SK-N-DZ (cell line): ENCODE measurements around the gene DNAH3.

ENCODE experiments used
- DNase-seq: peaks from one replicate; pipeline ENCODE4 v3.0.0-alpha.2; 2015; ENCODE audit warnings: low spot score

The DNAH3 gene

GRCh38 chr16:20904507-20905081 is 246.1 kb downstream of the DNAH3 start:
- no peak for DNase-seq

- DNase-seq = no peak
Observed at GRCh38 chr16:20903899-20904506, 246.6 kb downstream of the DNAH3 start.

- DNase-seq = no peak
Observed at GRCh38 chr16:20903116-20903898, 247.3 kb downstream of the DNAH3 start.

- no peak for DNase-seq
Observed at GRCh38 chr16:20902426-20902825, 248.2 kb downstream of the DNAH3 start.

GRCh38 chr16:20901436-20902112 is 249.1 kb downstream of the DNAH3 start:
- DNase-seq = peak; percentile 77

GRCh38 chr16:20901068-20901435 is 249.6 kb downstream of the DNAH3 start:
- DNase-seq = no peak

GRCh38 chr16:20900299-20901067 is 250.2 kb downstream of the DNAH3 start, which contains the start of the genes DCUN1D3 and LYRM1:
DCUN1D3 (minus strand) TSS chr16:20900358; CDS start chr16:20862538, 37,820 bp downstream.
LYRM1 (plus strand) TSS chr16:20900771; CDS start chr16:20915556, 14,785 bp downstream.
- peak; percentile 99 for DNase-seq

- DNase-seq = no peak
Observed at GRCh38 chr16:20899477-20900298, 251.0 kb downstream of the DNAH3 start.

- DNase-seq = no peak
Observed at GRCh38 chr16:20899071-20899470, 251.6 kb downstream of the DNAH3 start.

GRCh38 chr16:20897922-20898321 is 252.7 kb downstream of the DNAH3 start:
- DNase-seq = no peak

- no peak for DNase-seq
Observed at GRCh38 chr16:20897253-20897897, 253.3 kb downstream of the DNAH3 start.

- DNase-seq = no peak
Observed at GRCh38 chr16:20894388-20894787, 256.3 kb downstream of the DNAH3 start.

GRCh38 chr16:20889625-20890275 is 260.9 kb downstream of the DNAH3 start:
- DNase-seq = no peak

- DNase-seq = no peak
Observed at GRCh38 chr16:20887207-20887606, 263.4 kb downstream of the DNAH3 start.

GRCh38 chr16:20886320-20886719 is 264.3 kb downstream of the DNAH3 start:
- DNase-seq = no peak

- DNase-seq = no peak
Observed at GRCh38 chr16:20884240-20884556, 266.4 kb downstream of the DNAH3 start.

- DNase-seq = no peak
Observed at GRCh38 chr16:20883554-20884239, 266.9 kb downstream of the DNAH3 start.
